HG02973 (cell line): Measurements from ENCODE around the gene ZNF69.
"Not testable (repeated sequence)": the region's sequence is repeated elsewhere in the genome, so short reads cannot be mapped to it uniquely, and the experiment has no call there.

Experiments
- ATAC-seq: cut with Tn5 transposase; IDR thresholded peaks from one replicate; pipeline ENCODE4 v1.9.1; 2021; ENCODE audit warnings: moderate library complexity; ENCODE audit not compliant: unreplicated experiment

ZNF69 gene

GRCh38 chr19:11887611-11888531, at the start of gene ZNF69:
TSS of gene ZNF69 (plus strand) at chr19:11887782. CDS start at chr19:11887924, 142 bp downstream.
- ATAC-seq, result no peak

DNA sequence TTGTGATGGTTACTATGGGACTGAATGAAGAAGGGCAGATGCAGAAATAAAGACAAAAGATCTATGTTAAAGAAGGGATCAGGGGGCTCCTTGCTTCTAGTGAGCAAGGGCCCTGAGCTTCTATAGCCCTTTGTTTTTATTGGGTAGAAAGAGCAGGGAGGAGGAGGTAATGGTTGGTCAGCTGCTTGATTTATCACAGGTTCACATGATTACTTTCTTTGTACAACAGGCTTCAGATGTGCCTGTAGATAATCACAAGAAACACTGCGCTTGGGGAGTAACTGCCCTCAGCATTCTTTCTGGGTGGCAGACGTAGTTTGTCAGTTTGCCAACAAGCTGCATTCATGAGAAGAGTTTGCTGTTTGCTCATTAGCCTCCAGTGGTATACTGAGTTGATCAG, 43.9 kb upstream of the ZNF69 start:
- ATAC-seq, result no peak

GRCh38 chr19:11847615-11848014, 40.0 kb upstream of the ZNF69 start:
- not testable (repeated sequence) for ATAC-seq

- ATAC-seq, result no peak
Measured at GRCh38 chr19:11848200-11848593, 39.4 kb upstream of the ZNF69 start.

DNA sequence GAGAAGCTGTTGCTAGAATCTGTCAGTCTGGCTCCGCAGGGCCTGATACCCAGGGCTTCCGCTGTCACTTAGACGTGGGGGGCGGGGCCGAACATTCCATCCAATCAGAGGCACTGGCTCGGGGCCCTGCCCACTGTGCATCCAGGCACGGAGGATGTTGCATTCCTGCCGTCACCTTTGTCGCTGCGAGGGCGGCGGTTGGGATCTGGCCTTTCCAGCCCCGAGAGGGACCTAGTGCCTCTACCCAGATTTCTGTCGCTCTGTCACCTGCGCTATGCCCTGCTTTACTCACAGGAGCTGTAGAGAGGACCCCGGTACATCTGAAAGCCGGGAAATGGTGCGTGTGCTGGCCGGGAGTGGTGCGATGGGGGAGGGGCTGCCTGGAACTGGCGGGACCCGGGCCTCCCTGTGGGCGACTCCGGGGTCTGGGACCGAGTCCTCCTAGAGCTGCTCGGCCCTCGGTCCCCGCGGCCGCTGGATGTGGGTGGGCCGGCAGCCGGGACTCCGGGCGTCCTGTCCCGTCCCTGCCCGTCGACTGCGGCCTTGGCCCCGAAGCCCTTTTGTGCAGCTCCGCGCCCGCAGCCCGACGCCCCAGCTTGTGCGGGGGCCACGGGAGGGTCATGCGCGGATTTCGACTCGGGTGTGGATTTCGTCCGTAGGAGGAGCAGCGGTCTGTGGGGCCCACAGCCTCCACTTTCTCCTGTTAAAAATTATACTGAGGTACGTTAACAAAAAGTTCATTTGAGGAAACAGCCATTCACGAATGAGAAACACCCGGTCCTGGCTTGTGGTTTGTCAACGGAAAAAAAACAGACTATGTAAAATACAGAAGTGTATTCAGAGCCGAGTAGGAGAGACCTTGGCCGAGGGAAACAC, 38.8 kb upstream of the ZNF69 start, which contains the start of gene ZNF439:
ZNF439 (plus strand) TSS at position 133 of the 876 bp plus-strand sequence; CDS start at position 275, 142 bp downstream.
- ATAC-seq, result peak; percentile 58

GRCh38 chr19:11850289-11850688, 37.3 kb upstream of the ZNF69 start:
- not testable (repeated sequence) for ATAC-seq

GRCh38 chr19:11853358-11853757, 34.2 kb upstream of the ZNF69 start:
- no peak for ATAC-seq

- no peak for ATAC-seq
Measured at GRCh38 chr19:11856596-11857250, 30.9 kb upstream of the ZNF69 start.

GRCh38 chr19:11860721-11861120, 26.9 kb upstream of the ZNF69 start:
- ATAC-seq, result no peak

- no peak for ATAC-seq
Measured at GRCh38 chr19:11861301-11861700, 26.3 kb upstream of the ZNF69 start.

DNA sequence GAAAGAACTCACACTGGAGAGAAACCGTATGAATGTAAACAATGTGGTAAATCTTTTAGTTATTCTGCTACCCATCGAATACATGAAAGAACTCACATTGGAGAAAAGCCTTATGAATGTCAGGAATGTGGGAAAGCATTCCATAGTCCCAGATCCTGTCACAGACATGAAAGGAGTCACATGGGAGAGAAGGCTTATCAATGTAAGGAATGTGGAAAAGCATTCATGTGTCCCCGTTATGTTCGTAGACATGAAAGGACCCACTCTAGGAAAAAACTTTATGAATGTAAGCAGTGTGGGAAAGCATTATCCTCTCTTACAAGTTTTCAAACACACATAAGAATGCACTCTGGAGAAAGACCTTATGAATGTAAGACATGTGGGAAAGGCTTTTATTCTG, 19.8 kb upstream of the ZNF69 start:
- not testable (repeated sequence) for ATAC-seq

GRCh38 chr19:11868188-11868587, 19.4 kb upstream of the ZNF69 start:
- no peak for ATAC-seq

DNA sequence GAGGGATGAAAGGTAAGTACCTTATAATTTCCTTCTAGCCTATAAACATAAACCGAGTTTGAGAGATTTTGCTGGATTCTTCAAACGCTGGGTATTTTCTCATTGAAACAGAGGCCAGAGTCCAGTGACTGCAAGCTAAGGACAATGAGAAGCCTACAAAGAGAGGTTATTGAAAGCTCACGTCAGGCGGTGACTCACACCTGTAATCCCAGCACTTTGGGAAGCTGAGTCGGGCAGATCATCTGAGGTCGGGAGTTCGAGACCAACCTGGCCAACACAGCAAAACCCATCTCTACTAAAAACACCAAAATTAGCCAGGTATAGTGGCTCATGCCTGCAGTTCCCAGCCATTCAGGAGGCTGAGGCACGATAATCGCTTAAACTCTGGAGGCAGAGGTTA, 15.0 kb upstream of the ZNF69 start:
- no peak for ATAC-seq

- no peak for ATAC-seq
Measured at GRCh38 chr19:11873762-11874161, 13.8 kb upstream of the ZNF69 start.

- ATAC-seq, result not testable (repeated sequence)
Measured at GRCh38 chr19:11879687-11880266, 7.8 kb upstream of the ZNF69 start.

- ATAC-seq, result no peak
Measured at GRCh38 chr19:11880598-11880997, 7.0 kb upstream of the ZNF69 start.

GRCh38 chr19:11881151-11881800, 6.3 kb upstream of the ZNF69 start:
- ATAC-seq, result no peak

DNA sequence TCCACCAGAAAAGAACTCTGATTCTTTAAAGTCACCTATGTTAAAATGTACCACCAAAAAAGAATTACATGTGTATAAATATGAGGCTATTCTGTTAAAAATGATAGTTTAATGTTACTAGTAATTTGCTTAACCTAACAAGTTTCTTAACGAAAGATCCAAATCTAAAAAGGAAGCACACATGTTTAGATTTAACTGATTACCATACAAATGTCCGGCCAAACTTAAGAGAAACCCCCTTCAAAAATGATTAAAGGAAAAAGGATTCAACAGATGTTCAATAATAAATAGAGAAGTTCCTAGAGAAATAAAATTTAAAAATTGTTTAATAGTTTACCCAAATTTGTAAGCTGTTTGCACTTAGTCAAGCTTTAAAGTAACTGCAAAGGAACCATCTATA, 5.0 kb upstream of the ZNF69 start:
- no peak for ATAC-seq

GRCh38 chr19:11887234-11887610, 360 bp upstream of the ZNF69 start:
- no peak for ATAC-seq

DNA sequence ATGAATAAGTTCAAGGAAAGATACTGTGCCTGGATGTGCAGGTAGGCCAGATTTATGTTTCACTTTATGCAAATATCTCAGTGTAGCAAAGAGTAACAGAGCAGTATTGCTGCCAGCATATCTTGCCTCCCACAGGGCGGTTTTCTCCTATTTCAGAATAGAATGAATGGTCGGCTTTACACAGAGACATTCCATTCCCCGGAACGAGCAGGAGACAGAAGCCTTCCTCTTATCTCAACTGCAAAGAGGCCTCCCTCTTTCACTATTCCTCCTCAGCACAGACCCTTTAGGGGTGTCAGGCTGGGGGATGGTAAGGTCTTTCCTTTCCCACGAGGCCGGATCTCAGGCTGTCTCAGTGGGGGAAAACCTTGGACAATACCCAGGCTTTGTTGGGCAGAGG, 2.3 kb downstream of the ZNF69 start:
- not testable (repeated sequence) for ATAC-seq
